Activated naive CD4-positive, alpha-beta T cell treated with anti-CD3 and anti-CD28 coated beads, Interleukin-2, amount 10 ng/mL, durations not matched to agents 7 days and 5 days (primary cell): ENCODE results near the gene SERTAD3.
"Not testable (repeated sequence)": the region's sequence is repeated elsewhere in the genome, so short reads cannot be mapped to it uniquely, and the experiment has no call there.

Source experiments
- CTCF ChIA-PET: fragments of 350-600 bp; sonication (Branson Sonifier 250); formaldehyde crosslinking; loops from one replicate; lab custom pipeline; 2021; ENCODE audit warnings: antibody characterized with exemption; lab: Charles Lee
- DNase-seq: peaks from one replicate; pipeline ENCODE4 v3.0.0-alpha.2; 2020
- H3K27ac Mint-ChIP-seq: one replicate; pipeline ENCODE4 v1.8.0; 2021; ENCODE audit warnings: mild to moderate bottlenecking, moderate library complexity, mixed read lengths
- H3K27me3 Mint-ChIP-seq: one replicate; pipeline ENCODE4 v1.8.0; 2021; ENCODE audit warnings: mild to moderate bottlenecking, mixed read lengths
- H3K36me3 Mint-ChIP-seq: one replicate; pipeline ENCODE4 v1.8.0; 2021; ENCODE audit warnings: mixed read lengths
- H3K4me1 Mint-ChIP-seq: one replicate; pipeline ENCODE4 v1.8.0; 2021; ENCODE audit warnings: mixed read lengths
- H3K4me3 Mint-ChIP-seq: one replicate; pipeline ENCODE4 v1.8.0; 2021; ENCODE audit warnings: mild to moderate bottlenecking, moderate library complexity, mixed read lengths
- H3K9me3 Mint-ChIP-seq: one replicate; pipeline ENCODE4 v1.8.0; 2021; ENCODE audit warnings: mixed read lengths

Gene SERTAD3

GRCh38 chr19:40465557-40466218 is 21.6 kb upstream of the SERTAD3 start, which contains the start of gene BLVRB:
TSS of gene BLVRB (minus strand) at chr19:40465745. CDS start at chr19:40465688, 57 bp downstream.
- Mint-ChIP-seq H3K4me1 (peaks cover 32% of the 10 kb centered on the region), H3K4me3 (peak within 1 kb of the TSS; percentile 84), H3K36me3 (peaks cover 4% of the 10 kb centered on the region), H3K27me3 (peaks cover 34% of the 10 kb centered on the region), H3K27ac (peak within 1 kb of the TSS; percentile 86), H3K9me3 (no peaks in the 10 kb centered on the region)
- CTCF ChIA-PET = interaction anchor here (0.5 to 2.9 kb wide), 12 partner anchors 11 to 671 kb away, joined by 3 to 23 read pairs (median 4); partner anchors contain the start of genes LTBP4 and PRX
- DNase-seq = peak; percentile 100

- CTCF ChIA-PET = interaction anchor here (0.8 to 2.9 kb wide), 13 partner anchors 10 to 325 kb away, joined by 3 to 23 read pairs (median 6); partner anchors contain the start of genes LTBP4 and PRX
- peaks cover 4% of the 10 kb centered on the region for H3K36me3 Mint-ChIP-seq
- peak; percentile 24 for DNase-seq
- peak overlapping the region; percentile 84 for H3K4me3 Mint-ChIP-seq
- H3K27me3 Mint-ChIP-seq = peaks cover 34% of the 10 kb centered on the region
- H3K27ac Mint-ChIP-seq = peak overlapping the region; percentile 86
- H3K4me1 Mint-ChIP-seq = peaks cover 32% of the 10 kb centered on the region
- H3K9me3 Mint-ChIP-seq = no peaks in the 10 kb centered on the region
These were observed 21.0 kb upstream of the SERTAD3 start for GRCh38 chr19:40465025-40465556.

- Mint-ChIP-seq H3K9me3 (no peaks in the 10 kb centered on the region), H3K27me3 (peaks cover 34% of the 10 kb centered on the region), H3K36me3 (peaks cover 4% of the 10 kb centered on the region), H3K4me1 (peaks cover 32% of the 10 kb centered on the region), H3K27ac (no peak overlapping the region), H3K4me3 (peak overlapping the region; percentile 84)
- CTCF ChIA-PET = interaction anchor here (0.6 to 2.9 kb wide), 31 partner anchors 10 to 325 kb away, joined by 3 to 23 read pairs (median 3); partner anchors contain the start of genes LTBP4 and PRX
- peak; percentile 79 for DNase-seq
These were observed 20.2 kb upstream of the SERTAD3 start for GRCh38 chr19:40464059-40465024.

GRCh38 chr19:40463587-40464037 is 19.5 kb upstream of the SERTAD3 start:
- not testable (repeated sequence) for H3K4me3 Mint-ChIP-seq, H3K9me3 Mint-ChIP-seq, H3K36me3 Mint-ChIP-seq, DNase-seq, H3K27ac Mint-ChIP-seq
- Mint-ChIP-seq H3K4me1 (peaks cover 32% of the 10 kb centered on the region), H3K27me3 (peaks cover 26% of the 10 kb centered on the region)
- CTCF ChIA-PET = interaction anchor here (0.6 to 2.9 kb wide), 24 partner anchors 9 to 324 kb away, joined by 3 to 23 read pairs (median 4); partner anchors contain the start of gene LTBP4

GRCh38 chr19:40461669-40462221 is 17.6 kb upstream of the SERTAD3 start:
- Mint-ChIP-seq H3K9me3 (no peaks in the 10 kb centered on the region), H3K36me3 (peaks cover 4% of the 10 kb centered on the region), H3K27me3 (peaks cover 10% of the 10 kb centered on the region), H3K27ac (no peak overlapping the region), H3K4me1 (peaks cover 28% of the 10 kb centered on the region), H3K4me3 (no peak overlapping the region)
- CTCF ChIA-PET = no interaction called here
- DNase-seq = no peak

GRCh38 chr19:40460185-40460584 is 16.1 kb upstream of the SERTAD3 start:
- H3K9me3 Mint-ChIP-seq = no peaks in the 10 kb centered on the region
- no peaks in the 10 kb centered on the region for H3K36me3 Mint-ChIP-seq
- CTCF ChIA-PET = no interaction called here
- H3K27me3 Mint-ChIP-seq = no peaks in the 10 kb centered on the region
- no peak overlapping the region for H3K27ac Mint-ChIP-seq
- no peak for DNase-seq
- H3K4me3 Mint-ChIP-seq = no peak overlapping the region
- H3K4me1 Mint-ChIP-seq = peaks cover 13% of the 10 kb centered on the region

GRCh38 chr19:40458597-40458974 is 14.5 kb upstream of the SERTAD3 start:
- Mint-ChIP-seq H3K36me3 (no peaks in the 10 kb centered on the region), H3K9me3 (no peaks in the 10 kb centered on the region), H3K27ac (no peak overlapping the region), H3K27me3 (no peaks in the 10 kb centered on the region), H3K4me1 (peaks cover 2% of the 10 kb centered on the region), H3K4me3 (no peak overlapping the region)
- DNase-seq = no peak
- CTCF ChIA-PET = no interaction called here

- no peak for DNase-seq
- CTCF ChIA-PET = no interaction called here
- Mint-ChIP-seq H3K9me3 (no peaks in the 10 kb centered on the region), H3K36me3 (no peaks in the 10 kb centered on the region), H3K27me3 (no peaks in the 10 kb centered on the region), H3K4me3 (no peak overlapping the region), H3K27ac (no peak overlapping the region), H3K4me1 (peaks cover 2% of the 10 kb centered on the region)
These were observed 13.9 kb upstream of the SERTAD3 start for GRCh38 chr19:40457953-40458596.

GRCh38 chr19:40457048-40457447 is 12.9 kb upstream of the SERTAD3 start:
- Mint-ChIP-seq H3K27ac (no peak overlapping the region), H3K9me3 (no peaks in the 10 kb centered on the region), H3K4me3 (no peak overlapping the region), H3K27me3 (no peaks in the 10 kb centered on the region), H3K4me1 (peaks cover 2% of the 10 kb centered on the region), H3K36me3 (no peaks in the 10 kb centered on the region)
- no peak for DNase-seq
- CTCF ChIA-PET = interaction anchor here (5.1 kb wide), 1 partner anchor 7 kb away, joined by 23 read pairs; the partner anchor contains the start of gene BLVRB

- not testable (repeated sequence) for H3K4me3 Mint-ChIP-seq, H3K4me1 Mint-ChIP-seq, H3K9me3 Mint-ChIP-seq, H3K36me3 Mint-ChIP-seq, H3K27me3 Mint-ChIP-seq, DNase-seq
- CTCF ChIA-PET = interaction anchor here (1.5 to 5.1 kb wide), 2 partner anchors 11 to 67 kb away, joined by 4 to 23 read pairs; partner anchors contain the start of gene BLVRB
- peak overlapping the region; percentile 19 for H3K27ac Mint-ChIP-seq
These were observed 9.8 kb upstream of the SERTAD3 start for GRCh38 chr19:40453943-40454342.

GRCh38 chr19:40453151-40453735 is 9.1 kb upstream of the SERTAD3 start:
- Mint-ChIP-seq H3K9me3 (no peaks in the 10 kb centered on the region), H3K4me1 (no peaks in the 10 kb centered on the region), H3K27ac (no peak overlapping the region), H3K4me3 (no peak overlapping the region), H3K36me3 (no peaks in the 10 kb centered on the region), H3K27me3 (no peaks in the 10 kb centered on the region)
- CTCF ChIA-PET = interaction anchor here (0.9 to 5.1 kb wide), 3 partner anchors 11 to 68 kb away, joined by 4 to 23 read pairs (median 4); partner anchors contain the start of gene BLVRB
- no peak for DNase-seq

- Mint-ChIP-seq H3K4me3 (no peak overlapping the region), H3K36me3 (no peaks in the 10 kb centered on the region), H3K4me1 (no peaks in the 10 kb centered on the region), H3K9me3 (no peaks in the 10 kb centered on the region), H3K27me3 (no peaks in the 10 kb centered on the region), H3K27ac (no peak overlapping the region)
- CTCF ChIA-PET = interaction anchor here (0.7 to 5.1 kb wide), 2 partner anchors 12 to 97 kb away, joined by 4 to 23 read pairs; partner anchors contain the start of gene BLVRB
- DNase-seq = no peak
These were observed 7.9 kb upstream of the SERTAD3 start for GRCh38 chr19:40452016-40452415.

- DNase-seq = no peak
- peaks cover under 1% of the 10 kb centered on the region for H3K4me1 Mint-ChIP-seq
- CTCF ChIA-PET = interaction anchor here (0.9 kb wide), 1 partner anchor 13 kb away, joined by 3 read pairs; no protein-coding TSS in a partner anchor
- no peak overlapping the region for H3K4me3 Mint-ChIP-seq
- no peak overlapping the region for H3K27ac Mint-ChIP-seq
- peaks cover 4% of the 10 kb centered on the region for H3K27me3 Mint-ChIP-seq
- no peaks in the 10 kb centered on the region for H3K36me3 Mint-ChIP-seq
- no peaks in the 10 kb centered on the region for H3K9me3 Mint-ChIP-seq
These were observed 6.5 kb upstream of the SERTAD3 start for GRCh38 chr19:40450664-40451063.
